K562 (cell line): ENCODE data around the gene PLCD1. TPM values are rescaled to one million over a fixed set of nuclear protein-coding genes. Genes with fewer than 3 reads are reported as not detected.

Source experiments
- ATAC-seq: fragments of 200-7000 bp; cut with Tn5 transposase; 3 replicates; pipeline ENCODE4 v1.9.1; 2020; ENCODE audit warnings: moderate library complexity
- BruUV-seq: library from RNA; stranded (reverse); fragments of 400-500 nt; replicated peaks from 2 replicates; lab custom pipeline; 2021; lab: Mats Ljungman, UMichigan
- CTCF ChIA-PET: fragments of 300-600 bp; formaldehyde crosslinking; extraction: SDS; loops from one replicate; lab custom pipeline; 2021; ENCODE audit warnings: low intra/inter-chr PET ratio; lab: Yijun Ruan, JAX
- POLR2A ChIA-PET: fragments of 300-600, 350-650 bp; sonication (Branson Sonifier 250); formaldehyde crosslinking; extraction: SDS; loops from one replicate; lab custom pipeline; 2021; ENCODE audit warnings: antibody characterized with exemption, inconsistent platforms; lab: Yijun Ruan, JAX
- DNase-seq, 4 experiments: peaks; one replicate each; pipeline versions ENCODE4 v3.0.0 to v3.0.0-alpha.2; 2011 to 2018; ENCODE audit warnings: low spot score in 3 of 4, mixed read lengths in 3 of 4; ENCODE audit errors: extremely low read depth in 1 of 4
- FAIRE-seq: peaks from 2 replicates; lab custom pipeline; 2011; peaks lifted over from hg19 to GRCh38; lab: Jason Lieb, UNC
- H2AFZ ChIP-seq: 2 replicates; pipeline ENCODE4 v1.6.0; 2011; ENCODE audit warnings: low read depth, low read length, control low read depth, inconsistent platforms
- H3K27ac ChIP-seq: fragments of 200-600 bp; 3 replicates; pipeline ENCODE4 v1.8.0; 2011; ENCODE audit warnings: low read depth, mild to moderate bottlenecking, control low read depth, inconsistent platforms, low read length, moderate library complexity, mixed read lengths; ENCODE audit errors: extremely low read depth
- H3K27me3 ChIP-seq, 2 experiments: fragments of 300-600 bp in 1 of 2; 2 replicates in 1 of 2; 3 replicates in 1 of 2; pipeline versions ENCODE4 v1.6.0 to v1.8.0; 2011; ENCODE audit warnings: inconsistent platforms in 2 of 2, low read length in 2 of 2, mild to moderate bottlenecking in 1 of 2, mixed read lengths in 1 of 2, moderate library complexity in 1 of 2; ENCODE audit not compliant: control insufficient read depth in 2 of 2, insufficient read depth in 2 of 2
- H3K36me3 ChIP-seq: fragments of 300-600 bp; 3 replicates; pipeline ENCODE4 v1.8.0; 2011; ENCODE audit warnings: mild to moderate bottlenecking, low read length, inconsistent platforms; ENCODE audit not compliant: control insufficient read depth, insufficient read depth
- H3K4me1 ChIP-seq, 2 experiments: fragments of 200-600 bp in 1 of 2; replicated peaks in 1 of 2; 2 replicates in 1 of 2; 3 replicates in 1 of 2; pipeline versions ENCODE4 v1.5.1 to v1.8.0; 2011; ENCODE audit warnings: inconsistent platforms in 2 of 2, low read length in 2 of 2, mild to moderate bottlenecking in 1 of 2, mixed read lengths in 1 of 2, moderate library complexity in 1 of 2; ENCODE audit not compliant: control insufficient read depth in 2 of 2, insufficient read depth in 2 of 2
- H3K4me2 ChIP-seq: 2 replicates; pipeline ENCODE4 v1.6.1; 2011; ENCODE audit warnings: low read length, control low read depth, inconsistent platforms, mixed read lengths; ENCODE audit not compliant: insufficient read depth
- H3K4me3 ChIP-seq: fragments of 200-600 bp; sonication (generic), shearing (Covaris generic); 2 replicates; pipeline ENCODE4 v1.5.1; 2016; ENCODE audit warnings: control low read depth, inconsistent platforms
- H3K79me2 ChIP-seq: fragments of 200-600 bp; 3 replicates; pipeline ENCODE4 v1.8.0; 2011; ENCODE audit warnings: low read length, inconsistent platforms; ENCODE audit not compliant: control insufficient read depth, insufficient read depth
- H3K9ac ChIP-seq, 2 experiments: 2 replicates each; pipeline versions ENCODE4 v1.6.0 to v1.6.1; 2011; ENCODE audit warnings: low read depth in 2 of 2, low read length in 2 of 2, control low read depth in 1 of 2, inconsistent platforms in 1 of 2, mild to moderate bottlenecking in 1 of 2, mixed read lengths in 1 of 2; ENCODE audit not compliant: insufficient read depth in 1 of 2
- H3K9me1 ChIP-seq: one replicate; pipeline ENCODE4 v1.6.0; 2011; ENCODE audit warnings: inconsistent platforms, mild to moderate bottlenecking, low read length, moderate library complexity; ENCODE audit not compliant: control insufficient read depth, insufficient read depth
- H3K9me3 ChIP-seq: replicated peaks from 2 replicates; pipeline ENCODE4 v1.5.1; 2011; ENCODE audit warnings: low read depth, low read length, inconsistent platforms; ENCODE audit not compliant: control insufficient read depth, insufficient read depth
- H4K20me1 ChIP-seq: replicated peaks from 2 replicates; pipeline ENCODE4 v1.6.1; 2011; ENCODE audit warnings: low read length, inconsistent platforms, mixed read lengths; ENCODE audit not compliant: control insufficient read depth, insufficient read depth
- BRCA1 ChIP-seq, 2 experiments: fragments of 450-650 bp in 1 of 2; sonication (generic) in 1 of 2; formaldehyde crosslinking in 1 of 2; IDR thresholded peaks; 2 replicates each; pipeline versions ENCODE4 v1.5.0 to v1.6.1; 2017 to 2020; ENCODE audit warnings: mild to moderate bottlenecking in 1 of 2, missing genetic modification reagents in 1 of 2
- ETS1 ChIP-seq: conservative IDR thresholded peaks from 2 replicates; pipeline ENCODE4 v1.6.1; 2011; ENCODE audit warnings: low read depth, mild to moderate bottlenecking, low read length; ENCODE audit not compliant: control insufficient read depth
- GTF2F1 ChIP-seq: IDR thresholded peaks from 2 replicates; pipeline ENCODE4 v1.6.1; 2011; ENCODE audit warnings: low read depth, low read length, improper control_type of control experiment
- KDM5B ChIP-seq: fragments of 200-600 bp; sonication (generic); IDR thresholded peaks from 2 replicates; pipeline ENCODE4 v1.6.1; 2012; ENCODE audit warnings: low read depth, mild to moderate bottlenecking, moderate library complexity, low read length, control low read depth, inconsistent platforms; ENCODE audit not compliant: insufficient replicate concordance
- L3MBTL2 ChIP-seq: fragments of 450-650 bp; IDR thresholded peaks from 2 replicates; pipeline ENCODE4 v1.6.1; 2016; ENCODE audit warnings: mild to moderate bottlenecking, moderate library complexity
- MBD1 ChIP-seq: fragments of 250-450 bp; sonication (Bioruptor Pico); IDR thresholded peaks from 2 replicates; pipeline ENCODE4 v1.8.0; 2022; ENCODE audit warnings: inconsistent platforms
- MYBL2 ChIP-seq, 2 experiments: fragments of 450-650 bp in 1 of 2; sonication (generic) in 1 of 2; formaldehyde crosslinking in 1 of 2; IDR thresholded peaks; 2 replicates each; pipeline versions ENCODE4 v1.6.1 to v1.8.1; 2017 to 2022; ENCODE audit warnings: borderline replicate concordance in 1 of 2, inconsistent platforms in 1 of 2, low read depth in 1 of 2, mild to moderate bottlenecking in 1 of 2, missing genetic modification reagents in 1 of 2, moderate library complexity in 1 of 2
- RBM34 ChIP-seq: fragments of 200-400 bp; formaldehyde crosslinking; IDR thresholded peaks from 2 replicates; pipeline ENCODE4 v1.6.1; 2018; ENCODE audit warnings: low read length, borderline replicate concordance; ENCODE audit not compliant: insufficient read depth
- SNRNP70 ChIP-seq: fragments of 200-400 bp; formaldehyde crosslinking; optimal IDR thresholded peaks from 2 replicates; pipeline ENCODE3; 2017; ENCODE audit warnings: low read depth, low read length
- WGBS: fragments of 100-300 bp; shearing (Covaris generic); methylation state at CpG from one replicate; pipeline ENCODE4 v1.1.6; 2016; ENCODE audit warnings: low coverage, mixed read lengths; ENCODE audit not compliant: insufficient coverage; ENCODE audit errors: missing lambda C conversion rate; 5-methylcytosine and 5-hydroxymethylcytosine counted together
- in situ Hi-C: fragments of 300-500 bp; cut with MboI; formaldehyde crosslinking; loops from 4 replicates; pipeline ENCODE4 v1.15.0; 2018; ENCODE audit warnings: inconsistent platforms, mixed read lengths
- intact Hi-C: fragments of 100-400 bp; cut with micrococcal nuclease; formaldehyde crosslinking; loops from 2 replicates; pipeline ENCODE4 v1.14.2; 2022
- polyA plus RNA-seq, 8 experiments: library from polyadenylated mRNA; depleted of rRNA in 4 of 8; stranded (reverse) in 5 of 8; unstranded in 3 of 8; fragments of >200 nt; fragmentation: Nextera tagmentation in 2 of 8; fragmentation: Illumina TruSeq in 1 of 8; extraction: Ambion mirVana in 2 of 8; extraction: Trizol in 1 of 8; gene quantifications; 2 replicates each; pipeline versions ENCODE4 v1.2.1 to v1.2.3, GENCODE V29; 2011 to 2014; ENCODE audit warnings: inconsistent platforms in 1 of 8, missing spikeins in 1 of 8
- total RNA-seq, 7 experiments: library from RNA; depleted of rRNA in 6 of 7; stranded (reverse); fragments of >200 nt in 6 of 7; fragmentation: Illumina TruSeq in 2 of 7; extraction: Trizol in 2 of 7; gene quantifications; 2 replicates each; pipeline versions ENCODE4 v1.2.1 to v1.2.3, GENCODE V29; 2011 to 2021; ENCODE audit warnings: low replicate concordance in 1 of 7

Gene PLCD1
- total and polyA plus RNA-seq, 9 of the 15 experiments (the other 6 are each of a cell fraction or from before 2014, with no cell fraction given) = 5.4 to 209 (median 116) TPM

- intact Hi-C loops (loop anchor here (5.0 kb wide), 2 partner anchors 146 to 511 kb away; no protein-coding TSS in a partner anchor), in situ Hi-C loops (loop anchor here (5.0 kb wide), 1 partner anchor 114 kb away; no protein-coding TSS in a partner anchor)
- no peak for DNase-seq
Measured at GRCh38 chr3:37970802-37971201, 58.6 kb downstream of the PLCD1 start.

More at GRCh38 chr3:37970802-37971201, 58.6 kb downstream of the PLCD1 start:
- BruUV-seq = no TSS peak
- no peak overlapping the region for H3K4me3 ChIP-seq
- peaks cover 2% of the 10 kb centered on the region for H3K9me1 ChIP-seq
- no peak overlapping the region for H2AFZ ChIP-seq
- TF ChIP-seq SNRNP70 = no peak
- no peak for TF ChIP-seq RBM34
- no peak for TF ChIP-seq MBD1 (CRISPR knock-in tag)
- TF ChIP-seq ETS1 = no peak
- no peak for TF ChIP-seq L3MBTL2
- TF ChIP-seq KDM5B = no peak
- TF ChIP-seq GTF2F1 = no peak
- TF ChIP-seq BRCA1 (IDR thresholded peaks at IDR 0.05) = no peak
- no peak for TF ChIP-seq BRCA1 (CRISPR knock-in tag; IDR thresholded peaks at IDR 0.05)
- TF ChIP-seq MYBL2 (IDR thresholded peaks at IDR 0.05; ENCODE audit: low read depth) = no peak
- TF ChIP-seq MYBL2 (CRISPR knock-in tag; IDR thresholded peaks at IDR 0.05; ENCODE audit: borderline replicate concordance) = no peak
- 0 out of 5 replicates have a peak, but pooled peaks cover 0 to 2% of the 10 kb centered on the region in 2 experiments for H3K27me3 ChIP-seq
- FAIRE-seq = no peak
- H3K9ac ChIP-seq = peak overlapping the region in 1 of 2 experiments; percentile 56; a peak in 1 of 4 replicates
- H3K36me3 ChIP-seq = peaks cover 2% of the 10 kb centered on the region; the same call in 1 of the 3 replicates
- ATAC-seq = no peak
- H3K4me2 ChIP-seq = no peak overlapping the region
- H3K4me1 ChIP-seq = peaks cover 0 to 7% of the 10 kb centered on the region in 2 experiments; a peak in 3 of 5 replicates
- 35% methylated on average over 5 of the region's 5 CpGs for WGBS
- no peaks in the 10 kb centered on the region for H4K20me1 ChIP-seq
- ChIA-PET POLR2A (interaction anchor here (0.9 kb wide), 1 partner anchor 13 kb away, joined by 3 read pairs; no protein-coding TSS in a partner anchor), CTCF (interaction anchor here (1.0 kb wide), 1 partner anchor 115 kb away, joined by 3 read pairs; no protein-coding TSS in a partner anchor)
- no peaks in the 10 kb centered on the region for H3K79me2 ChIP-seq
- H3K9me3 ChIP-seq = no peaks in the 10 kb centered on the region
- H3K27ac ChIP-seq = no peak overlapping the region
